GM18508 (cell line): Measurements from ENCODE around the gene USP5.
"Not testable (repeated sequence)": the region's sequence is repeated elsewhere in the genome, so short reads cannot be mapped to it uniquely, and the experiment has no call there.

Source experiments
- ATAC-seq: cut with Tn5 transposase; IDR thresholded peaks from one replicate; pipeline ENCODE4 v1.9.1; 2021; ENCODE audit warnings: moderate number of reproducible peaks; ENCODE audit not compliant: insufficient read depth, unreplicated experiment

Gene USP5

DNA sequence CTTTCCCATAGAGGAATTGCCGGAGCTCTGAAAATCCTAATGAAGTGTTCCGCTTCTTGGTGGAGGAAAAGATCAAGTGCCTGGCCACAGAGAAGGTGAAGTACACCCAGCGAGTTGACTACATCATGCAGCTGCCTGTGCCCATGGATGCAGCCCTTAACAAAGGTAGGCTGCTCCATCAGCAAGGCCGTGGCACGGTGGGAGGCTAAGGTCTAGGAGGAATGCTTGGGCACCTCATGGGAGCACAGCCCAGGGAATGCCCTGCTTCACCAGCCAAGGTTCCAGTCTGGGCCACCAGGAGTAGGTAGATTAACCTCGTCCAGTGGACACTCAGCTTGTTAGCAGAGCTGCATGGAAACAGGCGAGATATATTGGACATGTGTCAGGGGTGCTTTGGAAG is 9.0 kb downstream of the USP5 start:
- no peak for ATAC-seq

DNA sequence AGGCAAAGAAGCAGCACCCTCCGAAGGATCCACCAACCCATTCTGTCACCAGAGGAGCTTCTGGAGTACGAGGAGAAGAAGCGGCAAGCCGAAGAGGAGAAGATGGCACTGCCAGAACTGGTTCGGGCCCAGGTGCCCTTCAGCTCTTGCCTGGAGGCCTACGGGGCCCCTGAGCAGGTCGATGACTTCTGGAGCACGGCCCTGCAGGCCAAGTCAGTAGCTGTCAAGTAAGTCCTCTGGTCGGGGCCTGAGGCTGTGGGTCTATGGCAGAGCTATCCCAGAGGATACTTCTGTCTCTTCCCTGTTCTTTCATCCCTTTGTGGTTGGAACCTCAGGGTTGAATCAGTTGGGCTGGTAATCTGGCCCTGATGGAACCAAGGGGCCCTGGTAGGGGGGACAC is 9.4 kb downstream of the USP5 start:
- ATAC-seq: no peak

DNA sequence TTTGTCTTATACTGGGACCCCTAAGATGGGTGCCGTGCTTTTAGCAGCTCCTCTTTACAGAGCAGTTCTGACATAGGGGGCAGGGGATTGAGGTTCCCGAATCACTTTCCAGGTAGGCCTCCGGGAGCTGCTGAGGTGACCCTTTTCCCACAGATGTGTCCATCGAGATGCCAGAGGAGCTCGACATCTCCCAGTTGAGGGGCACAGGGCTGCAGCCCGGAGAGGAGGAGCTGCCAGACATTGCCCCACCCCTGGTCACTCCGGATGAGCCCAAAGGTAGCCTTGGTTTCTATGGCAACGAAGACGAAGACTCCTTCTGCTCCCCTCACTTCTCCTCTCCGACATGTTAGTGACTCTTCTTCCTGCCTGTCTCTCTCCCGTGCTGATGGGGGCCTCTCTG is 11.1 kb downstream of the USP5 start:
- no peak for ATAC-seq

DNA sequence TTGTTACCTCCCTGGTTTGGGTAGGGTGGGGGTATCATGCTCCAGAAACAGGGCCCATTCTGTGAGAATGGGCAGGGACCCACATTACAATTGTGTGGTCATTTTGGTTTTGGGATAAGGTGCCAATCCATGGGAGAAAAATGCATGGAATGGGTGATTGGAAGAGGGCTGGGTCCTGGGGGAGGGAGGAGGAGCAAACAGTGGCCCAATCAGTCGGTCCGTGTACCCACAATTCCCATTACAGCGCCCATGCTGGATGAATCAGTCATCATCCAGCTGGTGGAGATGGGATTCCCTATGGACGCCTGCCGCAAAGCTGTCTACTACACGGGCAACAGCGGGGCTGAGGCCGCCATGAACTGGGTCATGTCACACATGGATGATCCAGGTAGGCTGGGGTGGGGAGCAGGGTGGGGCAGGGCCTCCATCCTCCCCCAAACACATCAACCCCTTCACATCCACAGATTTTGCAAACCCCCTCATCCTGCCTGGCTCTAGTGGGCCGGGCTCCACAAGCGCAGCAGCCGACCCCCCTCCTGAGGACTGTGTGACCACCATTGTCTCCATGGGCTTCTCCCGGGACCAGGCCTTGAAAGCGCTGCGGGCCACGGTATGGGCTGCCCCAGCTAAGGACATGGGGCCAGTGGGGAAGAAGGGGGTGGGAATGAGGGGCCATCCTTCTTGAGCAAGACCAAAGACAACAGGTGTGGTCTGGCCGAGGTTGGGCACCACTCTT is 11.8 kb downstream of the USP5 start:
- no peak for ATAC-seq

DNA sequence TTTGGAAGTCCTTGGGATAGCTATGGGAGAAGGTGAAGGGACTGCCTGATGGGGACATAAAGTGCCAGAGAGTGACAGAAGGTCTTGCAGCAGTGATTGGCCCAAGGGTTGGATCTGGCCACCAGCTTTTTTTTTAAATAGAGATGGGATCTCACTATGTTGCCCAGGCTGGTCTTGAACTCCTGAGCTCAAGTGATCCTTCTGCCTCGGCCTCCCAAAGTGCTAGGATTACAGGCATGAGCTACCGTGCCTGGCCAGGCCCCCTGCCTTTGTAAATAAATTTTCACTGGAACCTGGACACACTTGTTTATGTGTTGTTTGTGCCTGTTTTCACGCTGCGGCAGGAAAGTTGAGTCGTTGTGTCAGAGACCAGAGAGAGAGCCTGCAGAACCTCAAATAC is 13.4 kb downstream of the USP5 start:
- not testable (repeated sequence) for ATAC-seq

DNA sequence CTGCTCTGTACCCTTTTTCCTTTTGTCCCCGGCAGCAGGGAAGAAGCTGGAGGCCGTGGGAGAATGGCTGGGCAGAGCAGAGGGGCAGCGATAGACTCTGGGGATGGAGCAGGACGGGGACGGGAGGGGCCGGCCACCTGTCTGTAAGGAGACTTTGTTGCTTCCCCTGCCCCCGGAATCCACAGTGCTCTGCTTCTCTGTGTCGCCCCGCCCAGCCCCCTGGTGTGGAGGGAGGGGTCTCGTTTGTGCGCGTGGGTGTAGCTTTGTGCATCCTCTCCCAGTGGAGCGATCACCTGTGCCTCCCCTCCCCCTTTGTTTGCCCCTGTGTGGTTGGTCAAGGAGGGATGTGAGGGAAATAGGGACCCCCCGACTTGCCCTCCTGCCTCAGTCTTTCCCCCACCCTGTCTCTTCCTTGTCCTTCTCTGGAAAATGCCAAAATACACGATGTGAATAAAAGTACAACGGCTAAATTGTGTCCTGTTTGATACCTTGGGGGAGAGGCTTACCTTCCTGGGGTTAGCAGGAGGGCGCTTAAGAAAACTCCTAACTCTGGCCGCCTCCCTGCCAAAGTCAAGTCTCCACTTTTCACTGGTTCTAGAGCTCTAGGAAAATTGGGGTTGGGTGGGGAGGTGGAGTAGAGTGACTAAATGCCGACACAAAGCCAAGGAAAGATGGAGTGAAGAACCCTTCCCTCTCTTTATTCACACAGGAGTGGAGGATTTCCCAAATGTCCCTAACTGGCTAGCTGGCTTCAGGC is 14.4 kb downstream of the USP5 start:
- ATAC-seq: no peak

DNA sequence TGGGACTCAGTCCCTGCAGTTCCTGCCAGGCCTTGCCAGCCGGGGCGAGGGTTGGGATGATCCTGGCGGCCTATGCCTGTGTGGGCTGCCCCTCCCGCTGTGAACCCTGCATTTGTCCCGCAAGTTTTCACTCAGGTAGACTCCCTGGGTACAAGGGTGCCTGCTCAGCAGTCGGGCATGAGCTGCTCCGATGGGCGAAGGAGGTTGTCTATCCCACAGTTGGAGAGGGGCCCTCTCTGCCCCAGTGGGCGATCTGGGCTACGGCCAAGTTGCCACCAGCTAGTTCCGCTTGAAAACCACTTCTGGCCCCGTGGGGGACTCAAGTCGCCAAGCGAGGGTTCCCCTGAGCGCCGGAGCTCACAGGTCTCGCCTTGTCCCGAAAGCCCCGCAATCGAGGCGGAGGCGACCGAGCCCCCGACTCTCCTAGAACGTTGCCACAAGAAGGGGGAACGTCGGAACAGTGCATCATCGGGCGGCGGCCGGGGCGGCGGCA is 15.0 kb downstream of the USP5 start:
- no peak for ATAC-seq

DNA sequence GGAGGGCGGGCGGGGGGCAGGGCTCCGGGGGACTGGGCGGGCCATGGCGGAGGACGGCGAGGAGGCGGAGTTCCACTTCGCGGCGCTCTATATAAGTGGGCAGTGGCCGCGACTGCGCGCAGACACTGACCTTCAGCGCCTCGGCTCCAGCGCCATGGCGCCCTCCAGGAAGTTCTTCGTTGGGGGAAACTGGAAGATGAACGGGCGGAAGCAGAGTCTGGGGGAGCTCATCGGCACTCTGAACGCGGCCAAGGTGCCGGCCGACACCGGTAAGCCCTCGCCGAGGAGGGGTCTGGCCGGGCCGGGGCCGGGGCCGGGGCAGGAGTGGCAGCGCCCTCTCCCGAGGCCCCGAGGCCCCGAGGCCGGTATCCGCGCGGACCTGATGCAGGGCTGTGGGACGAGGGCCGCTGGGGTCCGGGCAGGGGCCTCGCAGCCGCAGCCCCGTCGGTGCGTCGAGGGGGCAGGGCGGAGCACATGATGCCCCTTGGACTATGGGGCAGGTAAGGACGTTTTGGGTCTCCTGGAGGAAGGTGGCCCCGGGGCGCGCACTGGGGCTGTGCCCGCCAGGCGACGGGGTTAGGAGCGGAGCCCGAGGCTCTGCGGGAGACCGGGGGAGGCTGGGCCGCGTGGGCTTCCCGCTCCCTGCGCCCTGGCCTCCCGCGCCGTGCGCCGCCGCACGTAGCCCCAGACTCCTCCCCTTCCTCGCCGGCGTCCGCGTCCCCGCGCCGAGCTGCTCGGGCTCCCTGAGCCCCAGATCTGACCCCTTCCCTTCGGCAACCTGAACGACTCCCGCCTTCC is 15.7 kb downstream of the USP5 start, which contains the start of gene TPI1:
TPI1 (plus strand) TSS at position 119 of the 798 bp plus-strand sequence; CDS start at position 155, 36 bp downstream.
- no peak for ATAC-seq

DNA sequence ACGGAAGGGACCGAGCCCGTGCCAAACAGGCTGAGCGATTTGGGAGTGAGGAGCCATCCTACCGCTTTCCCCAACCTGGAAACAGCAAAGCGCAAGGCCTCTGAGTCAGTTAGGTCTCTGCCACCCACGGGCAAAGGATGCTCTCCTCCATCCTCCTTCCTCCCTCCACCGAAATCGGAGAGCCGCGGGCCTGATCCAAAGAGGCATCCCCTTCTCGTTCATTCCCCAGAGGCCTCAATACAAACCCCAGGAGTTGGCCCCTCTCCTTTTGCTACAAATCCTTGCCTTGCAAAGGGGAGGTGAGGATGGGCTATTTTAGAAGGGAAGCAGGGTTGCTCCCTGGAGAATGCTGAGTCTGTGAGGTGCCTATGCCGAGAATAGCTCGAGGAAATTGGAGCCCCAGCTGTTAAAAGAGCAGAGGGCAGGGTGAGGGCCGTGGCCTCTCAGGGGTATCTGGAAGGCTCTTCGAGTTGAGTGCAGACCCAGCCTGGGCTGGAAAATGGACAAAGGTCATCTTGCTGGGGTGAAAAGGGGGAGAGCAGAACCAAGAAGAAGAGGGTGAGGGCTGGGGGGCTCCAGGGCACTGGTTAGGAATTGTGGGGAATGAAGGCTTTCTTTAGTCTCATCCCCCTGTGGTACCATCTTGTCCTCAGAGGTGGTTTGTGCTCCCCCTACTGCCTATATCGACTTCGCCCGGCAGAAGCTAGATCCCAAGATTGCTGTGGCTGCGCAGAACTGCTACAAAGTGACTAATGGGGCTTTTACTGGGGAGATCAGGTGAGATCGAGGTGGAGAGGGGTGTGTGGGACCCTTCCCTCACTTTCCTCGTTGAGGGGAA is 16.5 kb downstream of the USP5 start:
- ATAC-seq: no peak

DNA sequence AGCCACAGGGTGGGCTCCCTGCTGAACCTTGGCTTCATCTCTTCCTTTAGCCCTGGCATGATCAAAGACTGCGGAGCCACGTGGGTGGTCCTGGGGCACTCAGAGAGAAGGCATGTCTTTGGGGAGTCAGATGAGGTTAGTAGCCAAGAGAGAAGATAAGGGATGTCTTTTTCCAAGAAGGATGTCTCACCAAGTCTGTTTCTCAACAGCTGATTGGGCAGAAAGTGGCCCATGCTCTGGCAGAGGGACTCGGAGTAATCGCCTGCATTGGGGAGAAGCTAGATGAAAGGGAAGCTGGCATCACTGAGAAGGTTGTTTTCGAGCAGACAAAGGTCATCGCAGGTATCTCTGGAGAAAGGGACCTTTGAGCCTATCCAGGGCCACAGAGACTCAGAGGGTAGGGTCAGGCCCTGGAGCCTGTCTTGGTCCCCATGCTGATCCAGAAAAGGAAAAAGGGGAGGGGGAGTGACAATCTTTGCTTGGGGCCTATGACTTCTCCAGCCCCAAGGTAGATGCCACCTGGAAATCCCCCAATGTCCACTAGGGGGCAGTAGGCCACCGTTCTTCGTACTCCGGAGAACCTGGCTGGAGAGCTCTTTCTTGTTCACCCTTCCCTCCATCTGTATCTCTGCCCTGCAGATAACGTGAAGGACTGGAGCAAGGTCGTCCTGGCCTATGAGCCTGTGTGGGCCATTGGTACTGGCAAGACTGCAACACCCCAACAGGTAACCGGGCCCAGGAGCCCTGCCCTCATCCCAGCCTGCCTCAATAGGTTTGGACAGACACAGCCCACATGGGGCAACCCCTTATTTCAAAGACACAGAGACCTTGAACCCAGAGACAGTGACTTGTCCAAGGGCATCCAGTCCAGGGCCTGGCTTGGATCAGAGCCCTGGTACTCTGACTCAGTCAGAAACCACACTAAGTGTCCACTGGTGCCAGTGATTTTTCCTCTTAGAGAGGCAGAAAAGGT is 17.4 kb downstream of the USP5 start:
- ATAC-seq: no peak

DNA sequence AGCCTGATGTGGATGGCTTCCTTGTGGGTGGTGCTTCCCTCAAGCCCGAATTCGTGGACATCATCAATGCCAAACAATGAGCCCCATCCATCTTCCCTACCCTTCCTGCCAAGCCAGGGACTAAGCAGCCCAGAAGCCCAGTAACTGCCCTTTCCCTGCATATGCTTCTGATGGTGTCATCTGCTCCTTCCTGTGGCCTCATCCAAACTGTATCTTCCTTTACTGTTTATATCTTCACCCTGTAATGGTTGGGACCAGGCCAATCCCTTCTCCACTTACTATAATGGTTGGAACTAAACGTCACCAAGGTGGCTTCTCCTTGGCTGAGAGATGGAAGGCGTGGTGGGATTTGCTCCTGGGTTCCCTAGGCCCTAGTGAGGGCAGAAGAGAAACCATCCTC is 18.4 kb downstream of the USP5 start:
- ATAC-seq: not testable (repeated sequence)

DNA sequence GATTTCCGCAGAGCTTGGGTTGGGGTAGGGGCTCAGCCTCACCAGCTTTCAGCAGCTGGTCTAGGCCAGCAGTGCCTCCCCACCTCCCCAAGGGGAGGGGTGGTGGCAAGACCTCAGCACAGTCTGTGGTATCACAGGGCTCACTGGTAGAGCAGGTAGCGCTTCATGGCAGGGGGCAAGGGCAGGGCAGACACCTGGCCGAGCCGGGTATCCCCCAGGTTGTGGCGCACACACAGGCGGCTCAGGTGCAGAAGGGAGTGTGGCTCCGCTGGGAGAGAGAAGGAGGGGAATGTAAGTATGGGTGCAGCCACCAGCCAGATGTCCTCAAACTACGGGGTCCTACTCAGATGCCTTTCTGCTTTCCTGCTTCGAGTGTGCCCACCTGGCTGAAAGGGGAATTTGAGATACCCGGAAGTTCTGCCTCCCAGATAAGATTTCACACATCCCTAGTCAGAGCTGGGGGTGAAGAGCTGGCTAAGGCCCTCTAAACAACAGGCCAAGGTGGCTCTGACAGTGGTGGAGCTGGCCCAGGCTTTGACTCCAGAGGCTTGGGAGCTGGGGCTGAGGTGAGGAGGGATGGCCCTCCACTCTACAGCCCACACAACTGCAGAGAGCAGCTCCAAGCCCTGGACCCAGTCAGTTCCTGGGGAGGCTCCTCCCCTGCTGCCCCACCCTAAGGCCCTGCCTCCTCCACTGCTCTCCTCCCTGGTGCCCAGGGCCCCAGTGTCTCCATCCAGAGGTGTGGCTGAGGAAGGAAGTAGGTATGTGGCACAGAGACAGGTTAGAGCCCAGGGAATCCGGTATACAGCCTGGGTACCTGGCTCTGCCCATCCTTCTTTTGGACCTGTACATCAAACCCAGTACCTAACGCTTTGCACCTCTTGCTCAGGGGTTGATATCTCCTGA is 19.4 kb downstream of the USP5 start:
- no peak for ATAC-seq

DNA sequence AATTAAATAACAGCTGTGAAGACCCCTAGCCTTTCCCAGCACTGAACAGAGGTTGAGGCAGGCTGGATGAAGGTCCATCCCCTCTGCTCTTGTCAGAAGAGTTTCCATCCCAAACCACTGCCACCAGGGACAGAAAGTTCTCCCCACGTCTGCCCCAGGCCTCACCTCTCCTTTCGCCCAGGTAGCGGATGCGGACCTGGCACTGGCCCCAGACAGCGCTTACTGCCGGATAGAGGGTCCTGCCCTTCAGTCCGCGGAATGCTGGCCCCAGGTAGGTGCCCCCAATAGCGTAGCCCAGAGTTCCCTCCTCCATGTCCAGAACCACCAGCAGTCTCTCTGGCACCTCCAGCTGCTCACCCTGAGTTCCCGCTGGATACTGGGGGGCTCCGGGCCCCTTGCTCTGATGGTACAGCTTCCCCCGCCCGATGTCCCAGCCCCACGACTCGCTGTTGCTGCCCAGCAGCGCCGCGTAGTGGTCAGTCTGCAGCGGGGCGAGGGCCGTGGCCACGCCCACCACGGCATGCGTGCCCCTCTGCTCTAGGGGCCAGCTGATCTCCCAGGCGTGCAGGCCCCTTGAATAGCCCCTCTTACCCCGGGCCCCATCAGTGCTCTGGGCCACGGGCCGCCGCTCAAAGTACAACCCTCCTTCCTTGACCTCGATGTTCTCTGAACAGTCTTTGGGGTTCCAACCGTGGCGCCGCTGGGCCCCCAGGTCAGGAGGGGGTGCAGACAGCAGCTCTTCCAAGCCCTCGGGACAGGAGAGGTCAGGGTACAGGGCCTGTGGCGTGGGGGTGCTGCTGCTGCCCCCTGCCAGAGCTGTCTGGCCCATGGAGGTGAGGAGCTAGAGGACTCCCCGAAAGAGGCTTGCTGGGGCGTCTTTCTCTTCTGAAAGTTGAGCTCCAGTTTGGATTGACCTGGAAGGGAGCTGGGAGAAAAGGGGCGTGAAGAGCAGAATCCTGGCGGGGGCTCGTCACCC is 20.4 kb downstream of the USP5 start:
- ATAC-seq: no peak

DNA sequence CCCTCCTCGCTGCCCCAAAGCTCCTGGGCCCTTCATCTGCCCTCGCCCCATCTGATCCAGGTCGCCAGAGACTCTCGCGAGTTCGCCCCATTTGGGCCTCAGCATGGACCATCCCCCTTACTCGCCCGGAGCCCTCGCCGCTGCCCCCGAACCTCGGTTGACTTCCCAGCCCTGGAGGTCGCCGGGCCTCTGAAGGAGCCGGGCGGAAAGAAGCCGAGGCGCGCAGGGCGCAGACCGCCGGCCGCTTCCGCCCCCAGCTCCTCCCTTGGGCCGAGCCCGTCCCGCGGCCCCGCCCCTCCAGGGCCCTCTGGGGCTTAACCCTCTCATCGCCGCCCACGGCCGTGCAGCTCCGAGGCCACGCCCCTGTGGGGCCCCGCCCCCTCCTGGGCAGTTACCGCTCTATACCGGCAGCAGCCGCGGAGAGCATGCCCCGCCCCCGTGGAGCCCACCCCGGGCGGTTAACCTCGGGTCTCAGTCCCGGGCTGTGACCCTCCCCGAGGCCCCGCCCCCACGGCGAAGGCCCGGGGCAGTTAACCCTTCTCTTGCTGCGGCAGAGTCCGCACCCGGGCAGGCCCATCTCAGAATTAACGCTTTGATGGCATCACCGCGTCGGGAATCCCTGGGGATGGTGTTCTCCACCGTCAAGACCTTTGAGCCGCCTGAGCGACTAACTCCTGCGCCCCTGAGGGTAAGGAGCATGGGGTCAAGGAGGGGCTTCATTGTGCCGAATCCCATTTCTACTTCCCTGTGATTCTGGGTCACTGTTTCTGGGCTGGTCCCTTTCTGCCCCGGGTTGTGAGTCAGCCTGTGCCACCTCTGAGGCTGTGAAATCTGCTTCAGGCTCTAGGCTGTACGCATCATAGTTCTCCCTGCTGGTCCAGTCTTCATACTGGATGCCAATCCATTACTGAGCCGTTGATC is 21.4 kb downstream of the USP5 start, which contains the start of gene SPSB2:
SPSB2 (minus strand) TSS at position 210 of the 921 bp plus-strand sequence. CDS start 402 bp downstream, outside the sequence.
- ATAC-seq: no peak

DNA sequence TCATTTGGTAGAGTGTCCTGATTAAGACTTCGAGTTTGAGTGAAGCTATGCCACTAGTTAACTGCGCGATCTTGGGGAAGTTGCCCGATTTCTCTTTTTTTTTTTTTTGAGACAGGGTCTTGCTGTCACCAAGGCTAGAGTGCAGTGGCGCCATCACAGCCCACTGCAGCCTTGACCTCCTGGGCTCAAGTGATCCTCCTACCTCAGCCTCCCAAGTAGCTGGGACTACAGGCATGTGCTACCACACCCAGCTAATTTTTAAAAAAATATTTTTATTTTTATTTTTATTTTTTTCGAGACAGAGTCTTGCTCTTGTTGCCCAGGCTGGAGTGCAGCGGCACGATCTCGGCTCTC is 22.0 kb downstream of the USP5 start:
- ATAC-seq: not testable (repeated sequence)

DNA sequence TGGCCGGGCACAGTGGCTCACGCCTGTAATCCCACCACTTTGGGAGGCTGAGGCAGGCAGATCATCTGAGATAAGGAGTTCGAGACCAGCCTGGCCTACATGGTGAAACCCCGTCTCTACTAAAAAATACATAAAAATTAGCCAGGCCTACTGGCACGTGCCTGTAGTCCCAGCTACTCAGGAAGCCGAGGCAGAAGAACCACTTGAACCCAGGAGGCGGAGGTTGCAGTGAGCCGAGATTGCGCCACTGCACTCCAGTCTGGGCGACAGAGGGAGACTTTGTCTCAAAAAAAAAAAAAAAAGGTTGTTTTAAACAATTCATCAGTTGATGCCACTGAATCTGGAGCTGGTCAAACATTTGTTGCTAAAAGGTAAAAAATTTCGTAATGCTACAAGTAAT is 27.9 kb downstream of the USP5 start:
- not testable (repeated sequence) for ATAC-seq
